22Rv1 (cell line): ENCODE results near the gene TRIM72.

Experiments
- CTCF ChIP-seq: fragments of 450-650 bp; IDR thresholded peaks from 2 replicates; pipeline ENCODE4 v1.5.1; 2017; ENCODE audit warnings: mild to moderate bottlenecking
- ZFX ChIP-seq: fragments of 450-650 bp; IDR thresholded peaks from 2 replicates; pipeline ENCODE4 v1.6.1; 2017; ENCODE audit warnings: antibody characterized with exemption, borderline replicate concordance

- no peak for TF ChIP-seq CTCF
- no peak for TF ChIP-seq ZFX
These were observed 9.1 kb downstream of the TRIM72 start for GRCh38 chr16:31223044-31223443.
